Mononuclear cell (primary cell): ENCODE measurements around the gene TBCEL. TPM values are rescaled to one million over a fixed set of nuclear protein-coding genes. Genes with fewer than 3 reads are reported as not detected.

Source experiments
- H3K27me3 ChIP-seq: 2 replicates; pipeline ENCODE4 v1.6.0; 2011; ENCODE audit warnings: low read length, control low read depth; ENCODE audit not compliant: insufficient read depth
- H3K4me1 ChIP-seq: 2 replicates; pipeline ENCODE4 v1.5.1; 2011; ENCODE audit warnings: mild to moderate bottlenecking, low read length, control low read depth; ENCODE audit not compliant: insufficient read depth
- H3K4me3 ChIP-seq: 2 replicates; pipeline ENCODE4 v1.5.1; 2011; ENCODE audit warnings: mild to moderate bottlenecking, low read length, moderate library complexity
- H3K9me3 ChIP-seq: 2 replicates; pipeline ENCODE4 v1.5.1; 2011; ENCODE audit warnings: low read depth, mild to moderate bottlenecking, control low read depth, low read length
- total RNA-seq: library from RNA; depleted of rRNA; stranded (reverse); fragments of >200 nt; gene quantifications from one replicate; pipeline ENCODE4 v1.2.3, GENCODE V29; 2012

The TBCEL gene
- total RNA-seq, result 27.8 TPM

- Histone ChIP-seq H3K9me3 (no peaks in the 10 kb centered on the region), H3K4me3 (peak within 1 kb of the TSS; percentile 60), H3K27me3 (no peaks in the 10 kb centered on the region), H3K4me1 (peaks cover 9% of the 10 kb centered on the region)
Observed at GRCh38 chr11:121023848-121024751, at the start of gene TBCEL. TSS of gene TBCEL (plus strand) at chr11:121024102. CDS start at chr11:121045691, 21,589 bp downstream.

- Histone ChIP-seq H3K27me3 (peaks cover 3% of the 10 kb centered on the region), H3K4me1 (no peaks in the 10 kb centered on the region), H3K9me3 (no peaks in the 10 kb centered on the region), H3K4me3 (no peak overlapping the region)
Observed at GRCh38 chr11:120974466-120974865, 49.4 kb upstream of the TBCEL start.

GRCh38 chr11:120974965-120975364 is 48.9 kb upstream of the TBCEL start:
- H3K9me3 ChIP-seq, result no peaks in the 10 kb centered on the region
- H3K4me3 ChIP-seq, result no peak overlapping the region
- peaks cover 3% of the 10 kb centered on the region for H3K27me3 ChIP-seq
- H3K4me1 ChIP-seq, result no peaks in the 10 kb centered on the region

GRCh38 chr11:120977266-120978137 is 46.4 kb upstream of the TBCEL start:
- peaks cover 10% of the 10 kb centered on the region for H3K27me3 ChIP-seq
- no peaks in the 10 kb centered on the region for H3K4me1 ChIP-seq
- no peaks in the 10 kb centered on the region for H3K9me3 ChIP-seq
- no peak overlapping the region for H3K4me3 ChIP-seq

- H3K9me3 ChIP-seq, result no peaks in the 10 kb centered on the region
- H3K27me3 ChIP-seq, result peaks cover 14% of the 10 kb centered on the region
- H3K4me3 ChIP-seq, result no peak overlapping the region
- H3K4me1 ChIP-seq, result no peaks in the 10 kb centered on the region
Observed at GRCh38 chr11:120978701-120979100, 45.2 kb upstream of the TBCEL start.

- Histone ChIP-seq H3K9me3 (no peaks in the 10 kb centered on the region), H3K4me1 (peaks cover 3% of the 10 kb centered on the region), H3K27me3 (peaks cover 30% of the 10 kb centered on the region), H3K4me3 (no peak overlapping the region)
Observed at GRCh38 chr11:120985718-120986569, 38.0 kb upstream of the TBCEL start.

GRCh38 chr11:120988603-120989002 is 35.3 kb upstream of the TBCEL start:
- Histone ChIP-seq H3K9me3 (no peaks in the 10 kb centered on the region), H3K4me1 (peaks cover 3% of the 10 kb centered on the region), H3K27me3 (peaks cover 23% of the 10 kb centered on the region), H3K4me3 (no peak overlapping the region)

- Histone ChIP-seq H3K9me3 (no peaks in the 10 kb centered on the region), H3K27me3 (peaks cover 7% of the 10 kb centered on the region), H3K4me3 (no peak overlapping the region), H3K4me1 (no peaks in the 10 kb centered on the region)
Observed at GRCh38 chr11:120991830-120992686, 31.8 kb upstream of the TBCEL start.

GRCh38 chr11:120994091-120994859 is 29.6 kb upstream of the TBCEL start:
- H3K4me1 ChIP-seq, result no peaks in the 10 kb centered on the region
- peaks cover 2% of the 10 kb centered on the region for H3K27me3 ChIP-seq
- H3K4me3 ChIP-seq, result no peak overlapping the region
- H3K9me3 ChIP-seq, result no peaks in the 10 kb centered on the region

- Histone ChIP-seq H3K27me3 (peaks cover 5% of the 10 kb centered on the region), H3K4me1 (no peaks in the 10 kb centered on the region), H3K9me3 (no peaks in the 10 kb centered on the region), H3K4me3 (no peak overlapping the region)
Observed at GRCh38 chr11:120995184-120995583, 28.7 kb upstream of the TBCEL start.

- Histone ChIP-seq H3K4me3 (no peak overlapping the region), H3K9me3 (no peaks in the 10 kb centered on the region), H3K4me1 (no peaks in the 10 kb centered on the region), H3K27me3 (peaks cover 5% of the 10 kb centered on the region)
Observed at GRCh38 chr11:120996973-120997372, 26.9 kb upstream of the TBCEL start.

GRCh38 chr11:120998581-120998980 is 25.3 kb upstream of the TBCEL start:
- no peak overlapping the region for H3K4me3 ChIP-seq
- no peaks in the 10 kb centered on the region for H3K4me1 ChIP-seq
- H3K27me3 ChIP-seq, result peaks cover 3% of the 10 kb centered on the region

GRCh38 chr11:121004206-121004840 is 19.6 kb upstream of the TBCEL start:
- Histone ChIP-seq H3K4me3 (no peak overlapping the region), H3K9me3 (no peaks in the 10 kb centered on the region), H3K4me1 (no peaks in the 10 kb centered on the region), H3K27me3 (peaks cover 18% of the 10 kb centered on the region)

More at GRCh38 chr11:120998581-120998980, 25.3 kb upstream of the TBCEL start:
- H3K9me3 ChIP-seq, result no peaks in the 10 kb centered on the region
